HG03460 (cell line): ENCODE results near the gene REC114.
"Not testable (repeated sequence)": the region's sequence is repeated elsewhere in the genome, so short reads cannot be mapped to it uniquely, and the experiment has no call there.

Experiments
- ATAC-seq: cut with Tn5 transposase; IDR thresholded peaks from one replicate; pipeline ENCODE4 v1.9.1; 2021; ENCODE audit not compliant: unreplicated experiment

REC114 gene, protein sequence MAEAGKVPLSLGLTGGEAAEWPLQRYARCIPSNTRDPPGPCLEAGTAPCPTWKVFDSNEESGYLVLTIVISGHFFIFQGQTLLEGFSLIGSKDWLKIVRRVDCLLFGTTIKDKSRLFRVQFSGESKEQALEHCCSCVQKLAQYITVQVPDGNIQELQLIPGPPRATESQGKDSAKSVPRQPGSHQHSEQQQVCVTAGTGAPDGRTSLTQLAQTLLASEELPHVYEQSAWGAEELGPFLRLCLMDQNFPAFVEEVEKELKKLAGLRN

DNA sequence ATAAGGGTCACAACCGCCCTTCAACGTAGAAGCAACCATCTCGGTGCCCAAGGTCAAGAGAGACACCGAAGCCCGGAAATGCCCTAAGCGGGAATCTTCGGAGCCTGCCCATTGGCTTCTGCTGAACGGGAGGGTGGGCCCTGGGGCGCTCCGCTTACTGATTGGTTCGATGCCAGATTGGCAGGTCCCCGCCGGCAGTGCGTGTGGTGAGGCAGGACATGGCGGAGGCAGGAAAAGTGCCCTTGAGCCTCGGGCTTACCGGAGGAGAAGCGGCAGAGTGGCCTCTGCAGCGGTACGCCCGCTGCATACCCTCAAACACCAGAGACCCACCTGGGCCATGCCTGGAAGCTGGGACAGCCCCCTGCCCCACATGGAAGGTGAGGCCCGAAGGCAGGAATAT lies at the start of gene REC114:
TSS of gene REC114 (plus strand) at position 197 of the 400 bp plus-strand sequence. CDS start at position 219, 22 bp downstream.
- no peak for ATAC-seq

DNA sequence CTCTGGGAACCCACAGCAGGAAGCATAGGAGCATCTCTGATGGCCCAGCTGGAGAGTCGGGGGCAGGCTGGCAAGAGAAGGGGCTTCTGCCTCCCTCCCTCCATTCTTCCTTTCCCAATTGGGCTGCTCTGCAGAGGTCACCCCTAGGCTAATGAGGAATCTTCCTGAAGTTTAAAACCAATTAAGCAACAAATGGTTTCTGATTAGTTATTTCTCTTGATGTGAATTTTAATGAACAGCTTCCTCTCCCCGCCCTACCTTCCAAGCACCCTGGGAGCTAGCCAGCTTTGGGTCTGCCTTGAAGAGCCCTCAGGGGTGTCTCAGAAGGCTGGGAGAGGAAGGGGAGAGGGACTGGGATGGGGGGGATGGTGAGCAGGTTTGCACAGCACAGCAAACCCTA lies 49.6 kb upstream of the REC114 start:
- ATAC-seq, result no peak

DNA sequence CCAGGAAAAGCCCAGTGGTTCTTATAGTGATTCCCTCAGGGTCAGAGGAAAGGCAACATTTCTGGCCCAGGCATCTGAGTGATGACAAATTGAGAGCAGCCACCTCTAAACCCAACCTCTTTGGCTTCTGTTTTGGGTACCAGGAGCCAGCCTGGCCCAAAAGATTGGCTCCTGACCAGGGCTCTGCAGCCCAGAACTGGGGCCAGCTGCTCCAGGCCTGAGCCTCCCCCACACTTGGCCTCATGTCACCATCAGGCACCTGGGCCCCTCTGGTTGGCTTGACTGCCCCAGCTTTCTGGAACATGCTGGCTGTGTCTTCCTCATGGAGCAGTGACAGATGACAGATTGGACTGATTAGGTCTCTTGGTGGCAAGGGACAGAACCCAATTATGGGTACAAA lies 48.2 kb upstream of the REC114 start:
- ATAC-seq, result no peak

DNA sequence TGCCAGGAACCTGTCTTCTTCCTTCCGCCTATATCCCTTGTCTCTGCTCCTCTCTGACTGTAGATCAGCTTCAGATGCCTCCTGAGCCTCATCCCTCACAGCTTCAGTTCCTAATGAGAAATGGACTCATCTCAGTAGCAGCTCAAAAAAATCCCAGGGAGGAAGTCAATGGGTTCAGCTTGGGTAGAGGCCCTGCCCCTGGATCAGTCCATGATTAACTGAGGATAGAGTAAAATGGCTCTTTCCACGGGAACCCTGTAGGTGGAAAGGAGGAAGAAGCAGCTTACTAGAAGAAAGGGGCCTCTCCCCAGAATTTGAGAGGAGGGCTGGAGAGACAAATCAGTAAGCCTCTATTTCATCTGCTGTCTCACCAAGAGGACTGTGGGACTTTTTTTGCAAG lies 47.3 kb upstream of the REC114 start:
- ATAC-seq, result no peak

DNA sequence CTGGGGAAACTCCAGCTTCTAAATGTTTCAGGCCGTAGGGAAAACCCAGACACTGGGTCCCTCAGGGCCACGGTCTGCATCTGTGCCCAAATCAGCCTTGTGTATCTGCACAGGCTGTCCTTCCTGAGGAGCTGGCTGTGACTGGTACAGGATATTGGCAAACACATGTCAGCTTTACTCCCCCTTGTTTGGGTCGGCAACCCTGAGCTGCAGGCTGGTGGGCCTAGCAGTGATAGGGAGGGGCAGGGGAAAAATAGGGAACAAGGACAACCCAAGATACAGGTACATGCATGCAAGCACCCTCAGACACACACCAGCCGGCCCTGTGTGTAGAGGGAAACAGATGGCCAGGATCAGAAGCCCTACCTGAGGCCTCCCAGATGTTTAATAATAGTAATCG lies 45.5 kb upstream of the REC114 start:
- no peak for ATAC-seq

DNA sequence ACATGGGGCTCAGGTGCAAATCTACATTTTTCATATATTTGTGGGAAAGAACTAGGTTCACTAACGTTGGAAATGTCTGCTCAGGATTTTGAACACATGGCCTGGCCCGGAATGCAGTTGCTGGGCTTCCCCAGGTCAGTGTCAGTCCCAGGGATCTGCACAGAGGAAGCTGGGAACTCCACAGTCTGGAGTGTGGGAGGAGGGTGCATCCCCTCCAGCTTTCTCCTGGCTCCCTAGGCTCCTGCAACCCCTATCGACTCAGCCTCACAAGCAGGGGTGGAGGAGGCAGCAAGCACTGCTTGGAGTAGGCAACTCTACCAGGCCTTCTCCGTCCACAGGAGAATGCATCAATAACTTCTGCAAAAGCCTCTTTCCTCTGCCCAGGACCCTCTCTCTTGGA lies 44.1 kb upstream of the REC114 start:
- no peak for ATAC-seq

DNA sequence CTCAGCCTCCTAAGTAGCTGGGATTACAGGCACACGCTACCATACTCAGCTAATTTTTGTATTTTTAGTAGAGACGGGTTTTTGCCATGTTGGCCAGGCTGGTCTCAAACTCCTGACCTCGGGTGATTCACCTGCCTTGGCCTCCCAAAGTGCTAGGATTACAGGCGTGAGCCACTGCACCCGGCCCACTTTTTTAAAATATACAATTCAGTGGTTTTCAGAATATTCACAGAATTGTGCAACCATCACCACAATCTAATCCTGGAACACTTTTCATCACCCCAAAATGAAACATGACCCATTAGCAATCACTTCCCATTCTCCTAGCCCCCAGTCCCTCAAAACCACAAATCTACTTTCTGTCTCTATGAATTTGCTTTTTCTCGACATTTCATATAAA lies 42.7 kb upstream of the REC114 start:
- ATAC-seq, result not testable (repeated sequence)

DNA sequence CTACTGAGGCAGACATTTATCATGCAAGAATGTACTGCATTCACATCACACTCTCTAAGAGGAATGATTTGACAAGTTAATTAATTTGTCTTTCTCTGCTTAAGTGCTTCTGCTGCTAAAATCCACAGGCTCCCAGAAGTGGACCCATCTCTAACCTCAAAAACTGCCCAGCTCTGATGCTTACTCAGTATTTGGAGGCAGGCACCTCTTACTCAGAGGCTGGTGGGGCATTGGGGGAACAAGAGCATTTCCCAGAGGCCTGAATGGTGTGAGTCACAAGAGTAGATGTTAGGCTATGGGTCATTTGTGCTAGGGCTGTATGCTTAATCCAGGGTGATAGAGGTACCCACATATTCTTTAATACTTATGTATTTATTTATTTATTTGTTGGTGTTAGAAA lies 39.8 kb upstream of the REC114 start:
- ATAC-seq, result no peak

DNA sequence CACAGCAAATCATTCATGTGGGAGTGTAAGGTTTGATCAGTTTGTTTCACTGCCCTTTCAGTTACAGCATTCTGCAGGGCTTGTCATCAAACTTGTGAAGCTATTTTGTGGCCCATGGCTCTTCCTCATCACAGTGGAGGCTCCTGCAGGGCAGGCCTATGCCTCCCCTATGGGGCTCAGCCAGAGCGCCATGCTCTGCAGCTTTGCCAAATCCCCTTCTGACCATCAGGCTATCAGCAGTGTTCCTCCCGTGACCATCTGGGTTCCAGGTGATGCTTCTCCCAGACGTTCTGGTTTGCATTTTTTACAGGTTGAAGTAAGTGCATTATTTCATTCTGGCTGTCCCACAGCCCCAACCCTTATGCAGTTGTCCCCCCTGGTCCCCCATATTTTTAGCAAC lies 28.1 kb upstream of the REC114 start:
- no peak for ATAC-seq

DNA sequence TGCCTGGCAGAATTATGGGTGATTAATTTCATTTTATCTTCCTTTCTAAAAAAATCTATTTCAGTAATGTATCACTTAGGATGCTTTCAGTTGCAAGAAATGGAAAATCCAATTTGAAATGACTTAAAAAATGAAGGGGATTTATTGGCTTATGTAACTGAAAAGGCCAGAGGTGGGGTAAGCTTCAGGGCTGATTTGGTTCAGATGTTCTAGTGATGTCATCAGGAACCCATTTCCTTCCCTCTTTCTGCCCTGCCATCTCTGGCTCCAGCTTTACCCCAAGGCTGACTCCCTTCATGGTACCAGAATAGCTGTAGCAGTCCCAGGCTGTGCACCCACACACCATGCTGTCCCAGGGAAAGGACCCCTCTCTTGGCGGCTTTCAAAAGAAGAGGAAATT lies 18.5 kb upstream of the REC114 start:
- no peak for ATAC-seq

DNA sequence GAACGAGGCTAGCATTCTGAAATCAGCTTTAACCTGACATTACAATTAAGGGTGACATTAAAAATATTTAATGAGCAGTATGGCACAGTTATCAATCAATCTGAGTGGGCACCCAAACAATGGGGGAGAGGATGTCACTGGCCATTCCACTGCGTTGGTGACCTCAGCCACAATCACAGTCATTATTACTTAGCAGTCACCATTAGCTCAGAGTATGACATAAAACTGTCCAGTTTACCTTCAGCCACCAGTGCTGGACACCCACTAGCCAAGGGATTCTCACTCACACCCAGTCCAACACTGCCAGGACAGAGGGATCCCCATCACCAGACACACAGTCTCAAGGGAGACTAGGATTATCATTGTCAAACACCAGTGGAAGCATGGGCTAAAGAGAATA lies 17.5 kb upstream of the REC114 start:
- no peak for ATAC-seq

DNA sequence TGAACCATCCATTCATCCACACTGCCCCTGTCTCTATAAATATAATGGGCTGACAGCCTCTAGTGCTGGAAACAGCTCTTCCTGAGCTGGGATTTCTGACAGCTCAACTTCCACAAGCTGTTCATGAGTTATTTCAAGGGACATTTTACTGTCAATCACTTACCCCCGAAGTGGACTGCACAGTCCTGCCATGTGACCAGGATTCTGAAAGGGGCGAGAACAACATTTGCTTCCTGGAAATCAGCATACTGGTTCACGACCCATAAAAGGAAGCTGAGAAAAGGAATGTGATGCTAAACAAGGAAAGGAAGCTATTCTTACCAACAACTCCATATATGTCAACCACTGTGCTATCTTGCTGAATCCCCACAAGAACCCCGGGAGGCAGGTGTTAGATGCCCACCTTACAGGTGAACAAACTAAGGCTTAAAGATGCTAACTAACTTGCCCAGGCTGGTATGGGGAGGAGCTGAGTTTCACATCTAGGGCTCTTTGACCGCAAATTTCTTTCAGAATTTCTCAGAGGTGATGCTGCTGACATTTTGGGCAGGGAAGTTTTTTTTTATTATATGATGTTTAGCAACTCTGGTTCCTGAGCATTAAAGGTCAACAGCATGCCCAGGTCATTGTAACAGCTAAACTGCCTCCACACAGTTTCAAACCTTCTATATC lies 16.5 kb upstream of the REC114 start:
- ATAC-seq, result no peak

DNA sequence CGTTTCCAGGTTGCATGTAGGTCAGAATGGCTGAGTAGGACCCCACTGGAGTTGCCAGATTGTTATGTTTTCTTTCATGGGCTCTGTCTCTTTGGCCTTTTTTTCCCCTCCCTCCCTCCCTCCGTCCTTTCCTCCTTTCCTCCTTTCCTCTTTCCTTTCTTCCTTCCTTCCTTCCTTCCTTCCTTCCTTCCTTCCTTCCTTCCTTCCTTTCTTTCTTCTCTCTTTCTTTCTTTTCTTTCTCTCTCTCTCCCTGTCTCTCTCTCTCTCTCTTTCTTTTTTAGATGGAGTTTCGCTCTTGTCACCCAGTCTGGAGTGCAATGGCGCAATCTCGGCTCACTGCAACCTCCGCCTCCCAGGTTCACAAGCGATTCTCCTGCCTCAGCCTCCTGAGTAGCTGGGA lies 11.6 kb upstream of the REC114 start:
- ATAC-seq, result not testable (repeated sequence)

DNA sequence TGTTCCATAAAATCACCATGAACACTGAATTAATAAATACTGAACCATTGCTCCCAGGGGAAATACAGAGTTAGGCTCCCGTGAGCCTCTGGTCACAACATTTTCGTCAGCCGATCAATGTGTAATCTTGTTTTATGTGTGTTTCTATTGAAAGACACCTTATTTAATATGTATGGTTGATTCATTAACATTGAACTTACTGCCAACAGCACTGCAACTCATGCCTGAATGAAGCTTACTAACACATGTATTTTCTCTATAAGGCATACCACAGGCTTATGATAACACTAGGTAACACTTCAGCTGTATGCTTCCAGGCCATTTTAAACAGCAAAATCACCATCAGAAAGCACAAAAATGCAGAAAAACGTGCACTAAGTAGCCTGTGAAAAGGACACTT lies 9.1 kb upstream of the REC114 start:
- no peak for ATAC-seq

DNA sequence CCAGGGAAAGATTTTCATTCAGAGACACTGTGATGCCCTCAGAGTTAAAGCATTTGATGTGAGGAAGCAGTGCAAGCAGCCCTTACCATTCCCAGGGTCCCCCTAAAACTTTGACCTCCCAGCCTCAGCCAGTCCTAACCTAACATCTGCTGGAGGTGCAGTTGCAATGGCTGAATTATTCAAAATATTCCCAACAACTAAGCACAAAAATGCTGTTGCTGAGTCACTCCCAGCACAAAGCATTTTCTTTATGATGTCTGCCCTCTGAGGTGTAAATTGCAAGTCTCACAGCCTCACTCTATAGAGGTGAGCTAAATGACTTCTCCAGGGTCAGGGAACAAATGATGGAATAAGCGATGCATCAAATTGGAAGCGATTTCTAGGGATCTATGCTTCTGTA lies 6.4 kb upstream of the REC114 start:
- ATAC-seq, result no peak

DNA sequence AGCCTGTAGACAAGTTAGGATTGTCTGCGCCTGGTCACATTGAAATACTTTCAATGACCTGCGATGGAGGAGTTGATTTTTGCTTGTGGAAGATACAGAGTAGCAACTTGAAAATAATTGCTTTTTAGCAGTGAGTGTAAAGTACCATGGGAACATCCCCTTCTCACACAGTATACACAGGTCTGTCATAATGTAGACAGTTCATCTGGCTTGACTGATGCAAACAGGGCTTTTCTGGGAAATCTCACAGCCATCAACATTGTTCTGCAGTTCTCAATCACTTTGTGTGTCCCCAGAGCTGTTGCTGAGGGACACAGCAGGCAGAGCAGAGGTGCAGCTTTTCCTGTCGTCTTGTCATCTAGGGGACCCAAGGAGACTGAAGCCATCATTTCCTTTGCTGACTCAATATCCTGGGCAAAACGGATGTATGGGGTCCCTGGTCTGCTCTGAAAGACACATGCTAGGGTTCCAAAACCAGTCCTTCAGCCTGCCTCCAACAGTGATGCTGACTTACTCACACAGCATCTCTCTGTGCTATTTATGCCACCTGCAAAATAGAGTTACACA lies 5.3 kb upstream of the REC114 start:
- ATAC-seq, result no peak

DNA sequence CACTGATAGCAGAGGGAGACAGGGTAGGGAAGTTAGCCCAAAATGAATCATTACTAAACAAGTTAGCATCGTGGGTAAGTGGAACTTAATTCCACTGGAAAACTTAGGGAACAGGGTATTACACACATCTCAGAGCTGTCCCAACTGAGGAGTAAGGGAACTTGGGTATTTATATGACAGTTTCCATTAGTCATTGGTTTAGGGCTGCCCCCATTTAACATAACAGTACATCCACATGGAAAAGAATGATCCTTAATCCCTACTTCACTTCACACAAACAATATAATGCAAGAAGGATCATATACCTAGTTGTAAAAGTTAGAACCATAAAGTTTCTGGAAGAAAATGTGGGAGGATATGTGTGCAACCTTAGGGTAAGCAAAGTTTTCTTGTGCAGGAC lies 4.3 kb upstream of the REC114 start:
- no peak for ATAC-seq

DNA sequence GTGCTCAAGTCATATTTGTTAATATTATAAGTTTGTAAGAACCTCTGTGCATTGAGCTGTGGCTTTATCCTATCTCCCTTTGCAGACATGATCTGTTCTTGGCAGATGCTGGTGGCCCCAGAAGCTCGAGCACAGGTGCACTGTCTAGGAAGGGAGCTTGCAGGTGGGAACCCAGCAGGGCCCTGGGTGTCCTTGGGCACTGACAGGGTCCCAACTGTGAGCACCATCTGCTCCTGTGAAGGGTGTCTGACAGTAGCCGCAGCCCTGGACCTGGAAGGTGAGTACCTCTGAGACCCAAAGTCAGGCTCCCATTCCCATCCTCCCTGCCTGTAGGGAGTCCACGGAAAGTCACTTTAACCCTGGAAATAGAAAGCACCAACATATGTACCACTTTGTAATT lies 2.4 kb upstream of the REC114 start:
- ATAC-seq, result no peak

DNA sequence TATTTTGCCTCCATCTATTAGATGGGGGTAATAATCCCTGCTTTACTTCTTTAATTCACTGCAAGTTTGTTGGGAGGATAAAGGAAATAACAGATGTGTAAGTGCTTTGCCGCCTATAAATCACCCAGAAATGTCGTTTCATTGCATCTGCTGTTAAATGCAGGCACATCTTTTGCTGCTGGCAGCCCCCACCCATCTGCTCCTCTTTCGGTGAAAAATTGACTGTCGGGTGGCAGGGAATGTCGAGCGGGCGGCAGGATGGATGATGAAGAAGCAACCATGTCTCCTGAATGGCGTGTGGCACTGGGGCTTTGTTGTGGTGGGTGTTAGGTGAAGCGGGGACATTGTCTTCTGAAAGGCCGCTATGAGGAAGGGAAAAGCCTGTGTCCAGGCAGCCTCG lies 543 bp upstream of the REC114 start:
- ATAC-seq, result no peak

DNA sequence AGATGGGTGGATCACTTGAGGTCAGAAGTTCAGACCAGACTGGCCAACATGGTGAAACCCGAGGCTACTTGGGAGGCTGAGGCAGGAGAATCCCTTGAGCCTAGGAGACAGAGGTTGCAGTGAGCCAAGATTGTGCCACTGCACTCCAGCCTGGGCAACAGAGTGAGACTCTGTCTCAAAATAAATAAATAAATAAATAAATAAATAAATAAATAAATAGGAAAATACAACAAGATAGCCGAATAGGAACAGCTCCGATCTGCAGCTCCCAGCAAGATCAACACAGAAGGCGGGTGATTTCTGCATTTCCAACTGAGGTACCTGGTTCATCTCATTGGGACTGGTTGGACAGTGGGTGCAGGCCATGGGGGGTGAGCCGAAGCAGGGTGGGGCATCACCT lies 4.5 kb downstream of the REC114 start:
- not testable (repeated sequence) for ATAC-seq

DNA sequence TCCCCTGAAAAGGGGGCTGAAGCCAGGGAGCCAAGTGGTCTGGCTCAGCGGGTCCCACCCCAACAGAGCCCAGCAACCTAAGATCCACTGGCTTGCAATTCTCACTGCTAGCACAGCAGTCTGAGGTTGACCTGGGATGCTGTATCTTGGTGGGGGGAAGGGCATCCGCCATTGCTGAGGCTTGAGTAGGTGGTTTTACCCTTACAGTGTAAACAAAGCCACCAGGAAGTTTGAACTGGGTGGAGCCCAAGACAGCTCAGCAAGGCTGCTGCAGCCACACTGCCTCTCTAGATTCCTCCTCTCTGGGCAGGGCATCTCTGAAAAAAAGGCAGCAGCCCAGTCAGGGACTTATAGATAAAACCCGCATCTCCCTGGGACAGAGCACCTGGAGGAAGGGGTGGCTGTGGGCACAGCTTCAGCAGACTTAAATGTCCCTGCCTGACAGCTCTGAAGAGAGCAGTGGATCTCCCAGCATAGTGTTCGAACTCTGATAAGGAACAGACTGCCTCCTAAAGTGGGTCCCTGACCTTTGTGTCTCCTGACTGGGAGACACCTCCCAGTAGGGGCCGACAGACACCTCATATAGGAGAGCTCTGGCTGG lies 5.3 kb downstream of the REC114 start:
- ATAC-seq, result not testable (repeated sequence)

DNA sequence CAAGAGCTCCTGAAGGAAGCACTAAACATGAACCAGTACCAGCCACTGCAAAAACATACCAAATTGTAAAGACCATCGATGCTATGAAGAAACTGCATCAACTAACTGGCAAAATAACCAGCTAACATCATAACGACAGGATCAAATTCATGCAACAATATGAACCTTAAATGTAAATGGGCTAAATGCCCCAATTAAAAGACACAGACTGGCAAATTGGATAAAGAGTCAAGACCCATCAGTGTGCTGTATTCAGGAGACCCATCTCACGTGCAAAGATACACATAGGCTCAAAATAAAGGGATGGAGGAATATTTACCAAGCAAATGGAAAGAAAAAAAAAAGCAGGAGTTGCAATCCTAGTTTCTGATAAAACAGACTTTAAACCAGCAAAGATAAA lies 7.0 kb downstream of the REC114 start:
- ATAC-seq, result not testable (repeated sequence)
